H1 (cell line): ENCODE measurements around the gene PRKACA. TPM values are rescaled to one million over a fixed set of nuclear protein-coding genes. Genes with fewer than 3 reads are reported as not detected.

Source experiments
- BACH1 ChIP-seq: IDR thresholded peaks from 2 replicates; pipeline ENCODE4 v1.6.1; 2012; ENCODE audit warnings: low read length, improper control_type of control experiment
- BRCA1 ChIP-seq: IDR thresholded peaks from 2 replicates; pipeline ENCODE4 v1.6.1; 2012; ENCODE audit warnings: low read depth, low read length, improper control_type of control experiment
- CBX5 ChIP-seq: fragments of 300-800, 300-1000 bp; sonication (generic); IDR thresholded peaks from 2 replicates; pipeline ENCODE4 v1.7.1; 2016; ENCODE audit warnings: antibody characterized with exemption, low read length, low read depth
- CHD1 ChIP-seq: IDR thresholded peaks from 2 replicates; pipeline ENCODE4 v1.6.1; 2012; ENCODE audit warnings: low read depth, low read length, improper control_type of control experiment
- EZH2 ChIP-seq: fragments of 200-600 bp; sonication (generic); IDR thresholded peaks from 2 replicates; pipeline ENCODE4 v1.7.1; 2012; ENCODE audit warnings: low read depth, mild to moderate bottlenecking, moderate library complexity, low read length, inconsistent platforms; ENCODE audit not compliant: severe bottlenecking
- POU5F1 ChIP-seq: IDR thresholded peaks from 2 replicates; pipeline ENCODE4 v1.6.1; 2011; ENCODE audit warnings: low read depth, mild to moderate bottlenecking, low read length, moderate library complexity
- SP2 ChIP-seq: IDR thresholded peaks from 2 replicates; pipeline ENCODE4 v1.6.1; 2012; ENCODE audit warnings: mild to moderate bottlenecking, low read length, inconsistent platforms
- polyA plus RNA-seq, 7 experiments: library from polyadenylated mRNA; depleted of rRNA in 3 of 7; stranded (reverse) in 5 of 7; unstranded in 2 of 7; fragments of >200 nt in 5 of 7; fragments of 200-250 nt in 2 of 7; gene quantifications; 1 replicate in 5 of 7; 2 replicates in 1 of 7; 4 replicates in 1 of 7; pipeline versions ENCODE4 v1.2.1 to v1.2.3, GENCODE V29; 2011 to 2013; ENCODE audit warnings: missing spikeins in 2 of 7, mixed read lengths in 2 of 7
- total RNA-seq: library from RNA; stranded (reverse); fragmentation: NEBNext Ultra II Directional; extraction: Animal tissue kit (Norgen Biotek cat#: 25700); gene quantifications from 2 replicates; pipeline ENCODE4 v1.2.1, GENCODE V29; 2021
- TF ChIP-seq, protein P1 (sequence below): fragments of 300-600 bp; sonication (generic); IDR thresholded peaks from 2 replicates; pipeline ENCODE4 v1.7.1; 2012; ENCODE audit warnings: low read length, moderate library complexity, mild to moderate bottlenecking, inconsistent platforms; ENCODE audit not compliant: insufficient replicate concordance
- TF ChIP-seq, protein P2 (sequence below), 3 experiments: IDR thresholded peaks; 1 replicate in 2 of 3; 2 replicates in 1 of 3; pipeline versions ENCODE4 v1.5.1 to v1.6.1; 2011; ENCODE audit warnings: low read length in 3 of 3, mild to moderate bottlenecking in 3 of 3, inconsistent platforms in 2 of 3, low read depth in 1 of 3, moderate library complexity in 1 of 3; ENCODE audit not compliant: insufficient read depth in 1 of 3; ENCODE audit errors: control extremely low read depth in 1 of 3

The PRKACA gene
- total and polyA plus RNA-seq, 2 of the 8 experiments (the other 6 are each of a cell fraction or from before 2014, with no cell fraction given): 14.2 to 48.2 TPM

DNA sequence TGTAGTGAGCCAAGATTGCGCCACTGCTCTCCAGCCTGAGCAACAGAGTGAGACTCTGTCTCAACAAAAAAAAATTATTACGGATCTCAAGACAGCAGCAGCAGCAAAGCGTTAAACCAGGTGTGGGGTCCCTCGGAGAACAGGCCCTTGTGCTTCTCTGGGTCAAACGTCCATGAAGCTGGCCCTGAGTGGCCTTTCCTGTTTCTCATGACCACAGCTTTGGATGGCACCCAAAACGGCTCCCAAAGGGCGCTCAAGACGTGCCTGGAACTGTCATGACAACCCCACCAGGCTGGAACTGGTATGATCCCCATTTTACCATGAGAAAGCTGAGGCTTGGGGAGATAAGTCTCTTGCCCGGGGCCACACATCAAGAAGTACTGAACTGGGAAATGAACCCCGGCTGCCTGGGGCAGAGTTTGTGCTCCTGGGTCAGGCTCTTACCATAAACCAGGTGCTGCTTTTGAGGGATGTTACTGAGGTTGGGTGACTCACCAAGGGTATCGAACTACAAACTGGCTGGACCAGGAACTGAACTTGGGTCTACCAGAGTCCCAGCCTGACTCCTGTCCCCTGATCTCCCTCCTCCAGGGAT lies 15.4 kb downstream of the PRKACA start (continued):
- TF ChIP-seq, protein P1, sequence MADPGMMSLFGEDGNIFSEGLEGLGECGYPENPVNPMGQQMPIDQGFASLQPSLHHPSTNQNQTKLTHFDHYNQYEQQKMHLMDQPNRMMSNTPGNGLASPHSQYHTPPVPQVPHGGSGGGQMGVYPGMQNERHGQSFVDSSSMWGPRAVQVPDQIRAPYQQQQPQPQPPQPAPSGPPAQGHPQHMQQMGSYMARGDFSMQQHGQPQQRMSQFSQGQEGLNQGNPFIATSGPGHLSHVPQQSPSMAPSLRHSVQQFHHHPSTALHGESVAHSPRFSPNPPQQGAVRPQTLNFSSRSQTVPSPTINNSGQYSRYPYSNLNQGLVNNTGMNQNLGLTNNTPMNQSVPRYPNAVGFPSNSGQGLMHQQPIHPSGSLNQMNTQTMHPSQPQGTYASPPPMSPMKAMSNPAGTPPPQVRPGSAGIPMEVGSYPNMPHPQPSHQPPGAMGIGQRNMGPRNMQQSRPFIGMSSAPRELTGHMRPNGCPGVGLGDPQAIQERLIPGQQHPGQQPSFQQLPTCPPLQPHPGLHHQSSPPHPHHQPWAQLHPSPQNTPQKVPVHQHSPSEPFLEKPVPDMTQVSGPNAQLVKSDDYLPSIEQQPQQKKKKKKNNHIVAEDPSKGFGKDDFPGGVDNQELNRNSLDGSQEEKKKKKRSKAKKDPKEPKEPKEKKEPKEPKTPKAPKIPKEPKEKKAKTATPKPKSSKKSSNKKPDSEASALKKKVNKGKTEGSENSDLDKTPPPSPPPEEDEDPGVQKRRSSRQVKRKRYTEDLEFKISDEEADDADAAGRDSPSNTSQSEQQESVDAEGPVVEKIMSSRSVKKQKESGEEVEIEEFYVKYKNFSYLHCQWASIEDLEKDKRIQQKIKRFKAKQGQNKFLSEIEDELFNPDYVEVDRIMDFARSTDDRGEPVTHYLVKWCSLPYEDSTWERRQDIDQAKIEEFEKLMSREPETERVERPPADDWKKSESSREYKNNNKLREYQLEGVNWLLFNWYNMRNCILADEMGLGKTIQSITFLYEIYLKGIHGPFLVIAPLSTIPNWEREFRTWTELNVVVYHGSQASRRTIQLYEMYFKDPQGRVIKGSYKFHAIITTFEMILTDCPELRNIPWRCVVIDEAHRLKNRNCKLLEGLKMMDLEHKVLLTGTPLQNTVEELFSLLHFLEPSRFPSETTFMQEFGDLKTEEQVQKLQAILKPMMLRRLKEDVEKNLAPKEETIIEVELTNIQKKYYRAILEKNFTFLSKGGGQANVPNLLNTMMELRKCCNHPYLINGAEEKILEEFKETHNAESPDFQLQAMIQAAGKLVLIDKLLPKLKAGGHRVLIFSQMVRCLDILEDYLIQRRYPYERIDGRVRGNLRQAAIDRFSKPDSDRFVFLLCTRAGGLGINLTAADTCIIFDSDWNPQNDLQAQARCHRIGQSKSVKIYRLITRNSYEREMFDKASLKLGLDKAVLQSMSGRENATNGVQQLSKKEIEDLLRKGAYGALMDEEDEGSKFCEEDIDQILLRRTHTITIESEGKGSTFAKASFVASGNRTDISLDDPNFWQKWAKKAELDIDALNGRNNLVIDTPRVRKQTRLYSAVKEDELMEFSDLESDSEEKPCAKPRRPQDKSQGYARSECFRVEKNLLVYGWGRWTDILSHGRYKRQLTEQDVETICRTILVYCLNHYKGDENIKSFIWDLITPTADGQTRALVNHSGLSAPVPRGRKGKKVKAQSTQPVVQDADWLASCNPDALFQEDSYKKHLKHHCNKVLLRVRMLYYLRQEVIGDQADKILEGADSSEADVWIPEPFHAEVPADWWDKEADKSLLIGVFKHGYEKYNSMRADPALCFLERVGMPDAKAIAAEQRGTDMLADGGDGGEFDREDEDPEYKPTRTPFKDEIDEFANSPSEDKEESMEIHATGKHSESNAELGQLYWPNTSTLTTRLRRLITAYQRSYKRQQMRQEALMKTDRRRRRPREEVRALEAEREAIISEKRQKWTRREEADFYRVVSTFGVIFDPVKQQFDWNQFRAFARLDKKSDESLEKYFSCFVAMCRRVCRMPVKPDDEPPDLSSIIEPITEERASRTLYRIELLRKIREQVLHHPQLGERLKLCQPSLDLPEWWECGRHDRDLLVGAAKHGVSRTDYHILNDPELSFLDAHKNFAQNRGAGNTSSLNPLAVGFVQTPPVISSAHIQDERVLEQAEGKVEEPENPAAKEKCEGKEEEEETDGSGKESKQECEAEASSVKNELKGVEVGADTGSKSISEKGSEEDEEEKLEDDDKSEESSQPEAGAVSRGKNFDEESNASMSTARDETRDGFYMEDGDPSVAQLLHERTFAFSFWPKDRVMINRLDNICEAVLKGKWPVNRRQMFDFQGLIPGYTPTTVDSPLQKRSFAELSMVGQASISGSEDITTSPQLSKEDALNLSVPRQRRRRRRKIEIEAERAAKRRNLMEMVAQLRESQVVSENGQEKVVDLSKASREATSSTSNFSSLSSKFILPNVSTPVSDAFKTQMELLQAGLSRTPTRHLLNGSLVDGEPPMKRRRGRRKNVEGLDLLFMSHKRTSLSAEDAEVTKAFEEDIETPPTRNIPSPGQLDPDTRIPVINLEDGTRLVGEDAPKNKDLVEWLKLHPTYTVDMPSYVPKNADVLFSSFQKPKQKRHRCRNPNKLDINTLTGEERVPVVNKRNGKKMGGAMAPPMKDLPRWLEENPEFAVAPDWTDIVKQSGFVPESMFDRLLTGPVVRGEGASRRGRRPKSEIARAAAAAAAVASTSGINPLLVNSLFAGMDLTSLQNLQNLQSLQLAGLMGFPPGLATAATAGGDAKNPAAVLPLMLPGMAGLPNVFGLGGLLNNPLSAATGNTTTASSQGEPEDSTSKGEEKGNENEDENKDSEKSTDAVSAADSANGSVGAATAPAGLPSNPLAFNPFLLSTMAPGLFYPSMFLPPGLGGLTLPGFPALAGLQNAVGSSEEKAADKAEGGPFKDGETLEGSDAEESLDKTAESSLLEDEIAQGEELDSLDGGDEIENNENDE: no peak
- TF ChIP-seq POU5F1 (no peak), CHD1 (no peak), BRCA1 (no peak), EZH2 (no peak), SP2 (no peak), BACH1 (no peak), CBX5 (no peak)
- TF ChIP-seq, protein P2, sequence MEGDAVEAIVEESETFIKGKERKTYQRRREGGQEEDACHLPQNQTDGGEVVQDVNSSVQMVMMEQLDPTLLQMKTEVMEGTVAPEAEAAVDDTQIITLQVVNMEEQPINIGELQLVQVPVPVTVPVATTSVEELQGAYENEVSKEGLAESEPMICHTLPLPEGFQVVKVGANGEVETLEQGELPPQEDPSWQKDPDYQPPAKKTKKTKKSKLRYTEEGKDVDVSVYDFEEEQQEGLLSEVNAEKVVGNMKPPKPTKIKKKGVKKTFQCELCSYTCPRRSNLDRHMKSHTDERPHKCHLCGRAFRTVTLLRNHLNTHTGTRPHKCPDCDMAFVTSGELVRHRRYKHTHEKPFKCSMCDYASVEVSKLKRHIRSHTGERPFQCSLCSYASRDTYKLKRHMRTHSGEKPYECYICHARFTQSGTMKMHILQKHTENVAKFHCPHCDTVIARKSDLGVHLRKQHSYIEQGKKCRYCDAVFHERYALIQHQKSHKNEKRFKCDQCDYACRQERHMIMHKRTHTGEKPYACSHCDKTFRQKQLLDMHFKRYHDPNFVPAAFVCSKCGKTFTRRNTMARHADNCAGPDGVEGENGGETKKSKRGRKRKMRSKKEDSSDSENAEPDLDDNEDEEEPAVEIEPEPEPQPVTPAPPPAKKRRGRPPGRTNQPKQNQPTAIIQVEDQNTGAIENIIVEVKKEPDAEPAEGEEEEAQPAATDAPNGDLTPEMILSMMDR (IDR thresholded peaks at IDR 0.05; ENCODE audit: control extremely low read depth in 1 of 3, insufficient read depth in 1 of 3, low read depth in 1 of 3, low read length in 3 of 3): no peak
